ENCODE results near the gene RNF207. TPM values are rescaled to one million over a fixed set of nuclear protein-coding genes. Genes with fewer than 3 reads are reported as not detected.

Gene RNF207
- total and polyA plus RNA-seq, 5 donors from 2014 or later = 0.08 to 8.4 (median 0.48) TPM

DNA sequence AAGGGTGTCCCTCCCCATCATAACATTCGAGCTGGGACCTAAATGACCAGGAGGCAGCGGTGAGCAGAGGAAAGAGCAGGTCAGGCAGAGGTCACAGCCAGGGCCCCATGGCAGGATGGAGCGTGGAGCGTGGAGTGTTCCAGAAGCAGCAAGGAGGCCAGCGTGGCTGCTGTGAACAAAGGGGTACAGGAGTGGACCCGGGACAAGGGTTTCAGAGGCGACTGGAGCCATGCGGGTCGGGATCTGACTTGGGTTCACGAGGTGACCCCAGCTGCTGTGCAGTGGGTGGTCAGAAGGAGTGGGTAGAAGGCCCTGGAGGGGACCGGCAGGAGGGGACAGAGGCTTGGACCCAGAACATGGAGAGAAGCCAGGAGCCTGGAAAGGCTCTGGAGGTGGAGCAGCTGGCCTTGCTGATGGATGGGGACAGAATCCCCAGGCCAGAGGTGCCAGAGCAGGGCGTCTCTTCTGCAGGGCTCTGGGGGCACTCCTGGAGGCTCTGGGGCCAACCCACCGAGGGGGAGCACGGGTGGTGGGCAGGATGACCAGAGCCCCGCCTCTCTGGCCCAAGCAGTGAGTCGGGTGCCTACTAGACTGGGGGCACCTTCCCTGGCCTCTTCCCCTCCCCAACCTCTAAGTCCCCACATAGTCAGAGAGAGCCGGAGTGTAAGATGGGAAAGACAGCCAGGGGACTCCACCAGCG lies 28.1 kb upstream of the RNF207 start:
- Histone ChIP-seq H3K27me3 (ENCODE audit: control insufficient read depth, insufficient read depth, low read length) (peaks cover 12% of the 10 kb centered on the region), H3K4me1 (ENCODE audit: control insufficient read depth, insufficient read depth, low read length, poor library complexity, severe bottlenecking) (peaks cover 14% of the 10 kb centered on the region), H3K4me3 (ENCODE audit: low read depth, low read length) (no peak overlapping the region), H3K27ac (ENCODE audit: insufficient read depth, low read length, poor library complexity, severe bottlenecking) (no peak overlapping the region), H3K9me3 (ENCODE audit: control insufficient read depth in 2 of 2, low read length in 2 of 2) (no peaks in the 10 kb centered on the region), H3K36me3 (ENCODE audit: control insufficient read depth, insufficient read depth, low read length) (no peaks in the 10 kb centered on the region)
- no peaks in the 10 kb centered on the region for H3K9me3 Mint-ChIP-seq
- ATAC-seq (ENCODE audit: low read depth in 2 of 2) (no peak), DNase-seq (no peak)
- peaks cover 5% of the 10 kb centered on the region for H3K36me3 Mint-ChIP-seq
- H3K27me3 Mint-ChIP-seq = peaks cover 44% of the 10 kb centered on the region
- no peak overlapping the region for H3K4me3 Mint-ChIP-seq
- peak overlapping the region in 2 of 3 donors; percentile 60 to 91 for H3K27ac Mint-ChIP-seq
- peaks cover 0 to 24% (median 9%) of the 10 kb centered on the region in 4 donors for H3K4me1 Mint-ChIP-seq

GRCh38 chr1:6178751-6179563 lies 27.0 kb upstream of the RNF207 start:
- H3K27ac Mint-ChIP-seq = peak overlapping the region in 1 of 3 donors; percentile 38
- Histone ChIP-seq H3K27me3 (ENCODE audit: control insufficient read depth, insufficient read depth, low read length) (peaks cover 12% of the 10 kb centered on the region), H3K27ac (ENCODE audit: insufficient read depth, low read length, poor library complexity, severe bottlenecking) (no peak overlapping the region), H3K36me3 (ENCODE audit: control insufficient read depth, insufficient read depth, low read length) (no peaks in the 10 kb centered on the region), H3K9me3 (ENCODE audit: control insufficient read depth in 2 of 2, low read length in 2 of 2) (no peaks in the 10 kb centered on the region), H3K4me1 (ENCODE audit: control insufficient read depth, insufficient read depth, low read length, poor library complexity, severe bottlenecking) (peaks cover 14% of the 10 kb centered on the region), H3K4me3 (ENCODE audit: low read depth, low read length) (no peak overlapping the region)
- no peaks in the 10 kb centered on the region for H3K9me3 Mint-ChIP-seq
- H3K4me1 Mint-ChIP-seq = peaks cover 0 to 30% (median 13%) of the 10 kb centered on the region in 4 donors
- peaks cover 44% of the 10 kb centered on the region for H3K27me3 Mint-ChIP-seq
- H3K36me3 Mint-ChIP-seq = peaks cover 5% of the 10 kb centered on the region
- H3K4me3 Mint-ChIP-seq = peak overlapping the region in 3 of 4 donors; percentile 40 to 81 (median 62)
- no peak for DNase-seq
- ATAC-seq (ENCODE audit: low read depth in 2 of 2) = no peak

- peaks cover 0 to 37% (median 14%) of the 10 kb centered on the region in 4 donors for H3K4me1 Mint-ChIP-seq
- DNase-seq = no peak
- Histone ChIP-seq H3K27me3 (ENCODE audit: control insufficient read depth, insufficient read depth, low read length) (peaks cover 10% of the 10 kb centered on the region), H3K4me1 (ENCODE audit: control insufficient read depth, insufficient read depth, low read length, poor library complexity, severe bottlenecking) (peaks cover 14% of the 10 kb centered on the region), H3K4me3 (ENCODE audit: low read depth, low read length) (no peak overlapping the region), H3K9me3 (ENCODE audit: control insufficient read depth in 2 of 2, low read length in 2 of 2) (no peaks in the 10 kb centered on the region), H3K27ac (ENCODE audit: insufficient read depth, low read length, poor library complexity, severe bottlenecking) (no peak overlapping the region), H3K36me3 (ENCODE audit: control insufficient read depth, insufficient read depth, low read length) (peaks cover 4% of the 10 kb centered on the region)
- H3K36me3 Mint-ChIP-seq = peaks cover 9% of the 10 kb centered on the region
- no peaks in the 10 kb centered on the region for H3K9me3 Mint-ChIP-seq
- ATAC-seq (ENCODE audit: low read depth in 2 of 2) = no peak
- no peak overlapping the region for H3K27ac Mint-ChIP-seq
- no peak overlapping the region for H3K4me3 Mint-ChIP-seq
- peaks cover 44% of the 10 kb centered on the region for H3K27me3 Mint-ChIP-seq
Observed at GRCh38 chr1:6179564-6180175, 26.2 kb upstream of the RNF207 start.

DNA sequence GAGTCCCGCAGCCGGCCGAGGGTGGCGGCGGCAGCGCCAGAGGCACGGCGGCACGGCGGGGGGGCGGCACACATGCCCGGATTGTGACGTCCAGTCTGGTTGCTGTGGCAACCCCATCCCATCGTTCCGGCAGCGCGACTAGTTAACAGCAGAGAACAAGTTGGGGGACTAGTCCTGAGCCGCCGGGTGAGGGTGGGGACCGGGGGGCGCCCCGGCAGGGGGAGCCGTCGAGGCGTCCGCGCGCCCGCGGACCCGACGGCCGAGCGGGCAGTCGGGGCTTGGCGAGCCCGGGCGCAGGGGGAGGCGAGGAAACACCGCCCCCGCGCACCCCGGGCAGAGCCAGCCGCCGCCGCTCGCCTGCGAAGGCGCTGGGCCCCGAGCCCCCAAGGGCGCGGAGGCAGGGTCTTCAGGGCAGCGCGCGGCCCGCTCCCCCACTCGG lies 25.6 kb upstream of the RNF207 start, which contains the start of gene CHD5:
CHD5 (minus strand) TSS at position 54 of the 439 bp plus-strand sequence. CDS start 298 bp downstream, outside the sequence.
- Mint-ChIP-seq H3K4me1 (peaks cover 0 to 37% (median 14%) of the 10 kb centered on the region in 4 donors), H3K27me3 (peaks cover 44% of the 10 kb centered on the region), H3K9me3 (no peaks in the 10 kb centered on the region), H3K4me3 (peak within 1 kb of the TSS in 3 of 4 donors; percentile 54 to 81 (median 55)), H3K36me3 (peaks cover 9% of the 10 kb centered on the region), H3K27ac (no peak within 1 kb of the TSS)
- H3K27ac ChIP-seq (ENCODE audit: insufficient read depth, low read length, poor library complexity, severe bottlenecking) = no peak within 1 kb of the TSS
- H3K4me3 ChIP-seq (ENCODE audit: low read depth, low read length) = no peak within 1 kb of the TSS
- peaks cover 14% of the 10 kb centered on the region for H3K4me1 ChIP-seq (ENCODE audit: control insufficient read depth, insufficient read depth, low read length, poor library complexity, severe bottlenecking)
- peaks cover 7% of the 10 kb centered on the region for H3K36me3 ChIP-seq (ENCODE audit: control insufficient read depth, insufficient read depth, low read length)
- DNase-seq (no peak), ATAC-seq (ENCODE audit: low read depth in 2 of 2) (no peak)
- H3K9me3 ChIP-seq (ENCODE audit: control insufficient read depth in 2 of 2, low read length in 2 of 2) = no peaks in the 10 kb centered on the region
- peaks cover 7% of the 10 kb centered on the region for H3K27me3 ChIP-seq (ENCODE audit: control insufficient read depth, insufficient read depth, low read length)

DNA sequence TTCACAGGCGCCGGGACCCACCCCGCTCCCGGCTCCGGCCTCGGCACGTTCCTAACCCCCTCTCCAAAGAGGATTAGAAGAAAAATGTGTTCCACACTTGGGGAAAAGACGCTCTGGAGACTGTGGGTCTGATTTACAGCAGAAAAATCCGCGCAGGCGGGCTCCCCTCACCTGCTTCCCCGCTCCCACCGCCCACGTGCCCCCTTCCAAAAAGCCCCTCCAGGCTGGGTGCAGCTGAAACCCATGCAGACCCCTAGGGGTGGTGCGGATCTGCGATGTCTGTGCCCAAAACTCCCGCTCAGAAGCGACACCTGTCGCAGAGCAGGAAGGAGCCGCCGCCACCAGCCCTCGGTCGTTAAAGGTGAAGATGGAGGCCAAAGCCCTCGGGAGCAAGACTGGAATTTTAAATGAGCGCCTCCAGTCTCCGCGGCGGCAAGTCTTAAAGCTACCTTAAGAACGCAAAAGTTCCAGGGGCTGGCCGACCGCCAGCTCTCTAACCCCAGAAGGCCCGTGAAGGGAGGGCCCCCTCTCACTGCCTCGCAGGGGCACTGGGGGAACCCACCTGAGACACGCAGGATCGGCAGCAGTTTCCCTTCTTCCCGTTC lies 25.1 kb upstream of the RNF207 start:
- H3K4me3 Mint-ChIP-seq = peak overlapping the region in 3 of 4 donors; percentile 54 to 74 (median 55)
- H3K27ac Mint-ChIP-seq = no peak overlapping the region
- ATAC-seq (ENCODE audit: low read depth in 2 of 2) (no peak), DNase-seq (no peak)
- peaks cover 44% of the 10 kb centered on the region for H3K27me3 Mint-ChIP-seq
- H3K36me3 ChIP-seq (ENCODE audit: control insufficient read depth, insufficient read depth, low read length) = peaks cover 12% of the 10 kb centered on the region
- H3K27me3 ChIP-seq (ENCODE audit: control insufficient read depth, insufficient read depth, low read length) = peaks cover 6% of the 10 kb centered on the region
- H3K36me3 Mint-ChIP-seq = peaks cover 11% of the 10 kb centered on the region
- H3K9me3 Mint-ChIP-seq = no peaks in the 10 kb centered on the region
- no peak overlapping the region for H3K4me3 ChIP-seq (ENCODE audit: low read depth, low read length)
- peaks cover 0 to 39% (median 14%) of the 10 kb centered on the region in 4 donors for H3K4me1 Mint-ChIP-seq
- H3K9me3 ChIP-seq (ENCODE audit: control insufficient read depth in 2 of 2, low read length in 2 of 2) = no peaks in the 10 kb centered on the region
- peaks cover 14% of the 10 kb centered on the region for H3K4me1 ChIP-seq (ENCODE audit: control insufficient read depth, insufficient read depth, low read length, poor library complexity, severe bottlenecking)
- H3K27ac ChIP-seq (ENCODE audit: insufficient read depth, low read length, poor library complexity, severe bottlenecking) = no peak overlapping the region

DNA sequence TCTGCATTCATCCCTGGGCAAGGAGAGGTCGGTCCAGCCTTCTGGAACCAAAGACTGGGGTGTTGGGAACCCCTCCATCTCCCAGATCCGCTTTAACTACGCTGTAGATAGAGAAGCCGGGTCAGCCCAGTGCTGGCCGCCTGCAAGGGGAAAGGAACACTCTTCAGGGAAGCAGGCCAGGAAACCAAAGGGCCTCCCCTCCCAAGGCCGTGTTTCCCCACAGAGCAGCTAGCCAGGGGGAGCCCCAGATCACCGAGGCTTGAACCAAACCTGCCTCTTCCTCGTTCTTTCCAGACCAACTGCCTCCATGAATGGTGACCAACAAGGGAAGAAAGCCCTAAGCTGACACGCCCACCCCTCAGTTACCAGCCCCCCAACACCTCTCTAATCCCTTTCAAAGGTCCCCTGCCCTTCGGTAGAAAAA lies 24.6 kb upstream of the RNF207 start:
- no peaks in the 10 kb centered on the region for H3K9me3 ChIP-seq (ENCODE audit: control insufficient read depth in 2 of 2, low read length in 2 of 2)
- no peak overlapping the region for H3K27ac ChIP-seq (ENCODE audit: insufficient read depth, low read length, poor library complexity, severe bottlenecking)
- H3K36me3 Mint-ChIP-seq = peaks cover 15% of the 10 kb centered on the region
- ATAC-seq (ENCODE audit: low read depth in 2 of 2) (no peak), DNase-seq (no peak)
- H3K4me1 Mint-ChIP-seq = peaks cover 0 to 42% (median 16%) of the 10 kb centered on the region in 4 donors
- peak overlapping the region in 1 of 3 donors; percentile 43 for H3K27ac Mint-ChIP-seq
- peaks cover 44% of the 10 kb centered on the region for H3K27me3 Mint-ChIP-seq
- peak overlapping the region in 2 of 4 donors; percentile 64 to 74 for H3K4me3 Mint-ChIP-seq
- H3K27me3 ChIP-seq (ENCODE audit: control insufficient read depth, insufficient read depth, low read length) = peaks cover 4% of the 10 kb centered on the region
- H3K36me3 ChIP-seq (ENCODE audit: control insufficient read depth, insufficient read depth, low read length) = peaks cover 12% of the 10 kb centered on the region
- no peaks in the 10 kb centered on the region for H3K9me3 Mint-ChIP-seq
- H3K4me1 ChIP-seq (ENCODE audit: control insufficient read depth, insufficient read depth, low read length, poor library complexity, severe bottlenecking) = peaks cover 14% of the 10 kb centered on the region
- no peak overlapping the region for H3K4me3 ChIP-seq (ENCODE audit: low read depth, low read length)

- no peak overlapping the region for H3K4me3 Mint-ChIP-seq
- no peak for ATAC-seq (ENCODE audit: low read depth in 2 of 2)
Observed at GRCh38 chr1:6183520-6183989, 22.4 kb upstream of the RNF207 start.

More at GRCh38 chr1:6183520-6183989, 22.4 kb upstream of the RNF207 start:
- H3K4me1 Mint-ChIP-seq = peaks cover 0 to 39% (median 17%) of the 10 kb centered on the region in 4 donors
- no peaks in the 10 kb centered on the region for H3K27me3 ChIP-seq (ENCODE audit: control insufficient read depth, insufficient read depth, low read length)
- H3K27me3 Mint-ChIP-seq = peaks cover 23% of the 10 kb centered on the region
- no peaks in the 10 kb centered on the region for H3K9me3 Mint-ChIP-seq
- peaks cover 14% of the 10 kb centered on the region for H3K4me1 ChIP-seq (ENCODE audit: control insufficient read depth, insufficient read depth, low read length, poor library complexity, severe bottlenecking)
- peak overlapping the region in 1 of 3 donors; percentile 38 for H3K27ac Mint-ChIP-seq
- H3K9me3 ChIP-seq (ENCODE audit: control insufficient read depth in 2 of 2, low read length in 2 of 2) = no peaks in the 10 kb centered on the region
- H3K36me3 ChIP-seq (ENCODE audit: control insufficient read depth, insufficient read depth, low read length) = peaks cover 32% of the 10 kb centered on the region
- DNase-seq = no peak
- peaks cover 18% of the 10 kb centered on the region for H3K36me3 Mint-ChIP-seq
- no peak overlapping the region for H3K27ac ChIP-seq (ENCODE audit: insufficient read depth, low read length, poor library complexity, severe bottlenecking)
- H3K4me3 ChIP-seq (ENCODE audit: low read depth, low read length) = no peak overlapping the region
